HG03159 (cell line): ENCODE measurements around the gene LRRFIP2.

Experiments
- ATAC-seq: cut with Tn5 transposase; IDR thresholded peaks from one replicate; pipeline ENCODE4 v1.9.1; 2021; ENCODE audit warnings: mild to moderate bottlenecking, moderate library complexity; ENCODE audit not compliant: unreplicated experiment

The LRRFIP2 gene

GRCh38 chr3:37030588-37030987, 143.8 kb downstream of the LRRFIP2 start:
- ATAC-seq: no peak

- ATAC-seq: no peak
Measured at GRCh38 chr3:37029516-37030163, 144.7 kb downstream of the LRRFIP2 start.

- no peak for ATAC-seq
Measured at GRCh38 chr3:37029111-37029510, 145.3 kb downstream of the LRRFIP2 start.

- no peak for ATAC-seq
Measured at GRCh38 chr3:37028329-37028728, 146.1 kb downstream of the LRRFIP2 start.

- ATAC-seq: no peak
Measured at GRCh38 chr3:37026851-37027250, 147.5 kb downstream of the LRRFIP2 start.

GRCh38 chr3:37025561-37026335, 148.6 kb downstream of the LRRFIP2 start:
- no peak for ATAC-seq

- ATAC-seq: no peak
Measured at GRCh38 chr3:37024820-37025405, 149.5 kb downstream of the LRRFIP2 start.

- peak; percentile 54 for ATAC-seq
Measured at GRCh38 chr3:37024092-37024491, 150.3 kb downstream of the LRRFIP2 start.

GRCh38 chr3:37017683-37018082, 156.7 kb downstream of the LRRFIP2 start:
- no peak for ATAC-seq

GRCh38 chr3:37016903-37017302, 157.5 kb downstream of the LRRFIP2 start:
- no peak for ATAC-seq

GRCh38 chr3:37015642-37016041, 158.7 kb downstream of the LRRFIP2 start:
- no peak for ATAC-seq

- no peak for ATAC-seq
Measured at GRCh38 chr3:37014620-37015019, 159.8 kb downstream of the LRRFIP2 start.
